HS-5 (cell line): ENCODE measurements around the gene TCEA3.
A peak's percentile ranks its signal among the peaks of the same experiment; 100 is the strongest.

ENCODE experiments used
- DNase-seq: peaks from one replicate; pipeline ENCODE4 v3.0.0-alpha.2; 2012; ENCODE audit warnings: low read depth

TCEA3 gene

DNA sequence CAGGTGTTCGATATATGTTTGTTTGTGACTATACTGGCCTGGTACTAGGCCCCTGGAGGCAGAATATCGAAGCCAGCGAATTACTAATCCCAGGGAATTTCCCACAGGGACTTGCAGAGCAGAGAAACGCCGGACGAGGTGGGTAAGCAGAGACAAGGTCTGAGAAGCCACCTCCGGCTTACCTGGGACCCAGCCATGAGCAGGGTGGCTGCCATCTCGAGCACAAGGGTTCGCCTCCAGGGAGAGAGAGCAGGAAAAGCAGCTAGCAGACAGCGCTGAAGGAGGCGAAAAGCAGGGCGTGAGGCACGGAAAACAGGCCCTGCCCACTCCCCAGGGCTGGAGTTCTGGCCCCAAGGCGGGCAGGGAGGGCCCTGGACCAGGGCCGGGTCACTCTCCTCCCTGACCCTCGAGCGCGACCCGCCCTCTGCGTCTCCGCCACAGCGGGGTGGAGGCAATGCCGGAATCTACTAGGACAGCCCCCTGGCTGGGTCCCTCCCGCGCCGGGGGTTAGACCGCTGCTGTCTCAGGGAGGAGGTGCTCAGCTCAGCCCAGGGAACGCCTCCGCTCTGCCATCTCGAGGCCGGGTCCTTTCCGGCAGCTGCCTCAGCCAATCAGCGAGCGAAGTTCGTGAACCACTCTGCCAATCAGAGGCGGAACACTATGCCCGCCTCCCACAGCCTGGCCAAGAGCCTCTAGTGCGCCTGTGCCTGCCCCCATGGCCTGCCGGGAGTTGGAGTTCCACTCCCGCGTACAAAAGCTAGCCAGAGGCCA lies 56.6 kb downstream of the TCEA3 start:
- peak; percentile 94 for DNase-seq

DNA sequence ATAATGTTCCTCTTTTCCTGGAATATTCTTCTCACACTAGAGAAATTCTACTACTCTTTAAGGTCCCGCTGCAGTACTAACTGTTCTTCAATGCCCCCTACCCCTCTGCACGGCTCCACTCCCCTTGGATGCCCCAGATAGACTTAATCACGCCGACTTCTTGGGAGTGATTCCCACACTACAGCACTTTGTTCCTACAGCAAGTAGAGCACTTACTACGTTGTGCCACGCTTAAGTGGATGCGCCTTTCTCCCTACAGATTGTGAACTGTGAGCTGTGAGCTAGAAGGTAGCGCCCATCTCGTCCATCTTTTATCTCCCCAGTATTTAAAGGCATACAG lies 57.1 kb downstream of the TCEA3 start:
- no peak for DNase-seq

DNA sequence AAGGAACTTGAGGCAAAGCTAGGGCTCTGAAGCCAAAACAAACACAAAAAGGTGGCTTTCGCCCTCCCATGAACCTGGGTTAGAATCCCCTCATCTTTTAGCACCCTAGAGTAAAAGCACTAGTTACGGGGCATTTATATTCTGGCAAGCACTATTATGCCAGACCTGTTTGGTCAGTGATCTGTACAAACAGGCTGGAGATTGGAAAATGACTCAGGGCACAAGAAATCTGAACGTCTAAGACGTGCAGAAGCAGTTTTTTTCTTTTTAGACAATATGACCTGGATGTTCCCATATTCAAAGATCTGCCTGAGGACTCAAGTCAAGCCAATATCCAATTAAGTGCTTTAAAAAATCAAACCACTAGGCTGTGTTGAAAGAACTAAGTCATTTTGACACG lies 58.0 kb downstream of the TCEA3 start:
- no peak for DNase-seq

DNA sequence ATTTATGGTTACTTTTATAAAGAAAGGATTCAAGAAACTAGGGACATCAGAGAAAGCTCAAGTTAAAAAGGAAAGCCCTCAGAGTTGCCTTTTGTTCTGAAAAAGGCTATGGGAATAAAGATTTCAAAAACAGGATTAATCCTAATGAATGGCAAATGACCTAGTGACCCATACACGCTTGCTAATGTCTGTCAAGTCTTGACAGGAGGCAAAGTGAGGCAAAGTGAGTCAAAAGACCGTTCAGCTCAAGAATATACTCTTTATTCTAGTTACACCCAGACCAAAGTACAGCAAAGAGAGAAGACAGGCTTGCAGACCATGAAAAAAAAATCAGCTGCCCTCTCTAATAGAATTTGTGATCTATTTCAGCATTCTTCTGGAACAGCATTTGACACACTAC lies 58.4 kb downstream of the TCEA3 start:
- DNase-seq, result no peak

DNA sequence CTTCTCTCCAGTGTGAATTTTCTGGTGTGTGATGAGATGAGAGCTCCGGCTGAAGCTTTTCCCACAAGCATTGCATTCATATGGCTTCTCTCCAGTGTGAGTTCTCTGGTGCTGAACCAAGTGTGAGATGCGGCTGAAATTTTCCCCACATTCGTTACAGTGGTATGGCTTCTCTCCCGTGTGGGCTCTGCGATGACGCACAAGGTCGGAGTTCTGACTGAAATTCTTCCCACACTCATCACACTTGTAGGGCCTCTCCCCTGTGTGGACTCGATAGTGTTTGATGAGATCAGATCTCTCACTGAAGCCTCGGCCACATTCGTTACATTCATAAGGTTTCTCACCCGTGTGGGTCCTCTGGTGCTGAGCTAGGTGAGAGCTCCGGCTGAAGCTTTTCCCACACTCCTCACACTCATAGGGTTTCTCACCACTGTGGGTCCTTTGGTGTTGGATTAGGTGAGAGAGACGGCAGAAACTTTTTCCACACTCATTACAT lies 62.3 kb downstream of the TCEA3 start:
- no peak for DNase-seq

DNA sequence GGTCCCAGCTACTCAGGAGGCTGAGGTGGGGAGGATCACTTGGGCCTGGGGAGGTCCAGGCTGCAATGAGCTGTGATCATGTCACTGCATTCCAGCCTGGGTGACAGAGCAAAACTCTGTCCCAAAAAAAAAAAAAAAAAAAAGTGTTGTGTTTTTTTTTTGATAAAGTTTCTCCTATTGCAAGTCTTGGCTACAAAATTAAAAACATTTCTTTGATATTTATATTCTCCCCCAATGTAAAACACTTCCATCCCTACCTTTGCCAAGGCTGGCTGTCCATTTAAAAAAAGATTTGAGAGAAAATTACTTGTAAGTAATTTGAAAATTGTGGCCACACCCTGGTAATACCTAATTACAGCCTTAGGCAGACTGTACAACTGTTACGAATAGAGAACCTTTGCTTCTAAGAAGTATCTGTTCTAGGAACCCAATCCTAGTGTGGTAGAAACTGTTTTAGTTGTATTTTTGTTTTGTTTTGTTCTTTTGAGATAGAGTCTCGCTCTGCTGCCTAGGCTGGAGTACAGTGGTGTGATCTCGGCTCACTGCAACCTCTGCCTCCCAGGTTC lies 66.2 kb downstream of the TCEA3 start:
- DNase-seq, result no peak

DNA sequence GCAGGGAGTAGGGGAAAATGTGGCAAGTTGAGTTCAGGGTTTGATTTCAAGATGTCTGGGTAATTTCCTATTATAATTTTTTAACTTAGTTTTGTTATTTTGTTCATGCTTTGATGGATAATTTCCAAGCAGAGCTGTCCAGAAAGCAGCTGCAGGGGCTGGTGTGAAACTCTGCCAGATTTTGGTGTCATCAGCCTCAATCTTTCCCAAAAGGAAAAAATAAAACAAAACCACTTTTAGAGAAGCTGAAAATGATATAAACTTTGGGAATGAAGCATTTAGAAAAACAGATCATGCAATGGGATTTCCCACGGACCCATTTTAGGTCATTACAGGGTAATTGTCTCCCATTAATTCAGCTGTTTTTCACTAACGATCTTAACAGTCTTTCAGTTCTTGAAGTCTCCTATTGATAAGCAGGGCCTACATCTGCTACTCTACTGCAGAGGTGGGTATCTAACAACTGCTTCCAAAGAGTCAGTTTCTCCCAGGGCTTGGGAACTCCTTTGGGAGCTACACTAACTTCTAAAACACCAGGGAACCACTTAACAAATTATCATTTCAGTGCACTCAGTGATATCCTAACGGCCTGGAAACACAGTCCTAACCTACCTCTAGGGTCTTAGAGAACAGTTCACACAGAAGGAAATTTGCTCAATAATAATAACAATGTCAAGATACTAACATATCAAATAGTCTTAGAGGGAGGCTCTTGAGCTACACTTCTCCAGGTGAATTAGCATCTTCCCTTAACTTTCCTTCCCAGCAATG lies 67.2 kb downstream of the TCEA3 start:
- DNase-seq, result no peak

DNA sequence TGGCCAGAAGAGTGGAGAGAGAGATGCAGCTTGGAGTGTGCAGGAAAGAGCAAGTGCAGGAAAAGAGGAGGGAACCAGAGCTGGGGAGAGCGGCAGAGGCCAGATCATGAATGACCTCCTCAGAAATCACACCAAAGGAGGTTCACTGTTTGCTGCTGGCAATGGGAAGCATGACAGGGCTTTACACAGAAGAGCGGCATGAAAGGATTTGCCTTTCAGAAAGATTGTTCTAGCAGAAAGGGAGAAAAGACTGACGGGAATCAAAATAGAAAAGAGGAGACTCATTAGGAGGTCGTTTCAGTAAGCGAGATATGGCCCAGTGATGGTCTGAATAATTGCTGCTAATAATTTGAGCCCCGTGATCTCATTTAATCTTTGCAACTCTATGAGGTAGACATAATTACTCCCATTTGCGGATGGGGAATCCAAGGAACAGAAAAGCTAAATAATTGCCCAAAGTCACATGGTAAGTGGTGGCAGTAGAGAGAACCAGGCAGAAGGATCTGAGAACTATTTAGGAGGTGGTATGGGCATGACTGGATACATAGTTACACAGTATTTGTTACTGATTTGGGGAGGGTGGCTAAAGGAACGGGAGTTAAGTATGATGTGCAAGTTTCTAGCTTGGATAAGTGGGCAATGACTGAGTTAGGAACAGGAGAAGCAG lies 67.9 kb downstream of the TCEA3 start:
- DNase-seq, result no peak

DNA sequence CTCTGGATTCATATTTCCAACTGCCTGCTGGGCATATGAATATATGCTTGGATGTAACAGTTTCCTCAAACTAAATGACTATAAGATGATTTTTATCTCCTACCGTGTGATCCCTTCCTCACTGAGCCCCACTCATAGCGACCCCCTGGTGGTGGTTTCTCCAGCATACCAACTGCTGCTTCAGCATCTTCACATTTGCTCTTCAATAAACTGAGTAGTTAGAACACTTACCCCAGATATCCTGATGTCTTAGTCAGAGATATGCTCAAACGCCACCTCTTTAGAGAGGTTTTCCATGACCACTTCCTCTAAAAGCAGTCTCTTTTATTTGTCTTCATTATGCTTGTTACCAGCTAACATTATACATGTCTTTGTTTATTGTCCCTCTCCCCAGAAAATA lies 70.3 kb downstream of the TCEA3 start:
- DNase-seq, result no peak

DNA sequence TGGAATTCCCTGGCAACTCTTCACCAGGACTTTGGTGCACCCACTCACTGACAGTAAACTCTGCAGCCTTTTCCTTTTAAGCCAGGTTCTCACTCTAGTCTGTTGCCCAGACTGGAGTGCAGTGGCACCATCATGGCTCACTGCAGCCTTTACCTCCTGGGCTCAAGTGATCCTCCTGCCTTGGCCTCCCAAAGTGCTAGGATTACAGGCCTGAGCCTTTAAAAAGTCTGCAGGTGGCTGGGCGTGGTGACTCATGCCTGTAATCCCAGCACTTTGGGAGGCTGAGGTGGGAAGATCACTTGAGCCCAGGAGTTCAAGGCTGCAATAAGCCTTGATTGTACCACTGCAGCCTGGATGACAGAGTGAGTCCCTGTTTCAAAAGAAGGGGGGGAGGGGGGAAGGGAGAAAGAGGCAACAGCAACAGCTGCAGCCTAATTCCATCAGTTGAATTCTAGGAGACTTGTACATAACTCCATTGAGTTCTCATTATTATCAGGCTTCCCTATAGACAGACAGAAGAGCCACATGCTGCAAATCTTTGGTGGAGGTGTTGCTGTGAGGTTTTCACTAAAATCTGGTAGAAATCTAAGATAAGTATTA lies 72.4 kb downstream of the TCEA3 start:
- DNase-seq, result no peak

DNA sequence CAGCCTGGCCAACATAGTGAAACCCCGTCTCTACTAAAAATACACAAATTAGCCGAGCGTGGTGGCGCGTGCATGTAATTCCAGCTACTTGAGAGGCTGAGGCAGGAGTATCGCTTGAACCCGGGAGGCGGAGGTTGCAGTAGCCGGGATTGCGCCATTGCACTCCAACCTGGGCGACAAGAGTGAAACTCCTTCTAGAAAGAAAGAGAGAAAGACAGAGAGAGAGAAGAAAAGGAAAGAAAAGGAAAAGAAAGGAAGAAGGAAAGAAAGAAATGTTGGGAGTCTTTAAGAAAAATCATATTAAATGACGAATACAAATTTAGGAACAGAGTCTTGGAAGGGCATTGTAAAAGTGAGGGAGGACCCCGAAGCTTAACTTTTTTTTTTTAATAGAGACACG lies 78.6 kb downstream of the TCEA3 start:
- DNase-seq, result no peak

DNA sequence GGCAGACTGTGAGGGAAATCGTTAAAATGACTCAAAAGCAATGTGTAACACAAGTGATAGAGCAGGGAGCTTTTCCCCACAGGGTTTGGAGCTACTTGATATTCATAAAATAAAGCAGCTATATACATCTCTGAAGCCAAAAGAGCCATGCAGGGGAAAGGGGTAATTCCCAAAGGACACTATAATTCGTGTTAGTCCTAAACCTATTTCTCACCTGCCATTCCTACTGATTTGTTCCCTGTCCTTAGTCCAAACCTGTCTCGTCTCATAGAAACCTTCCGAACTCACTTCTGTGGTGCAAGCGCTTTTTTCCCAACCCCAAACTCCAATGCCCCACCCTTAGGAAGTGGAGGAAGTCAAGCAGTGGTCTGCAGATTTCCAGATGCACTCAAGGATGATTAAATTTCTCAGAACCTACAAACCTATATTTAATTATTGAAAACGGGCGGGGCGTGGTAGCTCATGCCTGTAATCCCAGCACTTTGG lies 79.5 kb downstream of the TCEA3 start:
- DNase-seq, result no peak

DNA sequence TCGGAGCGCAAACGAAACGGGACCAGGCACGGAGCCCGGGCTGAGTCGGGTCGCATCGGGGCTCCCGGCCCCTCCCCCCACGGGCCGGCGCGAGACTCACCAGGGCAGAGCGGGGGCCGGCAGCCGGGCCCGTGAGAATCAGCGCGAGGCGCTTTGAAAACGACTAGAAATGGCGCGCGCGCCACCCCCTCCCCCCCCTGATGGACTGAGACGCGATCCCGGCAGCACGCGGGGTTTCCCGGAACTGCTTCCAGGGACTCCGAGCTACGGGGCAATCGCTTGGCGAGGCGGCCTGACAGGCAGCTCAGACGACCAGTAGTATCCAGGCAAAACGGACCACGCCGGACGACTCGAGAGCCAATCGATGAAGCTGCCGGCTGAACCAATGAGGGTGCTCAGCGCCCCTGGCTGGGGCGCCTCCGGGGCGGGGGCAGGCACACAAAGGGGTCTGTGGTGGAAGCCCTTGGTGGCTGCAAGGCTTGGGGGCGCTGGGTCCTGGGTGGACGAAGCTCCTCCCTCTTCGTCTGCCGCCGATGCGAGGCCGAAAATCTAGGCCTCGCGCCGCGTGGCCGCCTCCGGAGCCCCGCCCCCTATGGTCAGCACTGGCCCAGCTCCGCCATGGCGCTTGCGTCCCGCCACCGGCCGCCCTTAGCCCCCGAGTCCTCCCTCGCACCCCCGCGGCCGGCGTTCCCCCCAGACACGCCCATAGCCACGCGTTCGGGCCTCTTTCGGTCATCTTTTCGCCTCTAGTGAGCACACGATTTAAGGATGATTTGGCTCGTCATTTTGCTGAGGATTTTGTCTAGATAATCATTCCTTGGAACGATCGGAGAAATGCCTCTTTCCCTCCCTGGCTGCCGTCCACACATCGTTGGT lies 80.2 kb downstream of the TCEA3 start, which contains the start of gene HNRNPR:
Gene HNRNPR, minus strand, starts transcription at position 174 of the 876 bp plus-strand sequence. CDS start 3,276 bp downstream, outside the sequence.
- DNase-seq, result peak; percentile 99

DNA sequence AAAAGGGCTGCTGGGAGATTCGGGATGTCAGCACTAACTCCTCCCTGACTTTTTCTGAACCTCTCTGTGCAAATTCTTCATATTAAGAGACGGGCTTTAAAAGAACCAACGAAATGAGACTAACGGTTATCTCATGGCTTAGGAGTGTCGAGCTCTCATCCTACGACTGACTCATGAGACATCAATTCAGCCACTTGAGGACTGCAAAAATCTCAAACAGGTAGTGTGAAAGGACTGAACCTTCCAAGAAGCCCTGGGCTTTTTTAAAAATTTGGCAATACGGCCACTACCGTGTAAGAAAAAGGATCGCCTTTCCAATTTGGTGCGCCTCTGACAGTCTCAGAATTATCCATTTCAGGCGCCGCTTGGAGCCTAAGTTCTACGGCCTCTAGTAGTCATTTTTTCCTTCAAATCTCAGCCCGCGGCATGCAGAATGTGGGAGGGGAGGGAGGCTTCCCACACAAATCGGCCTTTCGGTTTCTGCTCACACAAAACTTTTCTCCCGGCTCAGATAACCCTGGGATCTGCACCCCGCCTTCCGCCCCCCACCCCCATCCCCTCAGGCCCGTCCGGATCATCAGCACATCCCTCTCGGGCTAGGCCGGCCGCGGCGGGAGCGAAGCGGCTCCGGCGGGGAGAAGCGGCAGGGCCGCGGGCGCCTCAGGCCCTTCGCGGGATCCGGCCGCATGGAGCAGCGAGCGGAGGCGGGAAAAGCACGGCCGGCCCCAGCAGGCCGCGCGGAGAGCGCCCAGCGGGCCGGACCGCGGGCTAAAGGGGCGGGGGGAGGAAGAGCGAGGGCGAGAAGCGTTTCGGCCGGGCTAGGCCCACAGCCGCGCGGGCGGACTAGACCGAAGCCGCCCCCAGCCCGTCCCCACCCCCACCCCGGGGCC lies 81.1 kb downstream of the TCEA3 start:
- DNase-seq, result peak; percentile 73

DNA sequence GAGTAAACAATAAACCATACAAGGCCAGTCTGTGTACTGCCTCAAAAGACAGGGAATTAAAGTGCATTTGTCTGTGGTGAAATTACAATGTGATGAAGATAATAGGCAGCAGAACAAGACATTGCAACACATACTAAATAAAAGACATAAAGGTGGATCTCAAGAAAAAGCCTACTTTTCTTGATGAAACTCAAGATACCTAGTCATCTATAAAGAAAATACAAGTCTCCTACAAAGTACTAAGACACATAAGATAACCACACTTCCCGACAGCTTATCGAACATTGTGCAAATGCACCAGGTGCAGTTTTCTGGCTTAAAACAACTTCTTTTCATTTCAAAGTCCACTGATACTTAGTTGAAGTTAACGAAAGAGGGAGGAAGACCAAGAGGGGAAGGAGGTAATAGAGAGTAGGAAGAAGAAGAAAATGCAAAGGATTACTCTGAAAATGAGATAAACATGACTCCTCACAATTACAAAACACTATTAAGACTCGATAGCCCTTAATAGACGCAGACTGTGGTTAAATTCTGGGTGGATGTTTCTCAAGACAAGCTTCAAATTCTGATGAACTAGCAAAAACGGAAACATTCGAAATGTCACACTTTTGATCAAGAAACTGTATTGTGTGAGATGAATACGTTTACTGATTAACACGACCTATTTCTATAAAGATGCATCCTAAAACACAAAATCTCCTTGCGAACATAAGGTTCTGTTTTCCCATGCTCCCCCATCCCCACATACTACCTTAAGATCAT lies 82.4 kb downstream of the TCEA3 start:
- no peak for DNase-seq

DNA sequence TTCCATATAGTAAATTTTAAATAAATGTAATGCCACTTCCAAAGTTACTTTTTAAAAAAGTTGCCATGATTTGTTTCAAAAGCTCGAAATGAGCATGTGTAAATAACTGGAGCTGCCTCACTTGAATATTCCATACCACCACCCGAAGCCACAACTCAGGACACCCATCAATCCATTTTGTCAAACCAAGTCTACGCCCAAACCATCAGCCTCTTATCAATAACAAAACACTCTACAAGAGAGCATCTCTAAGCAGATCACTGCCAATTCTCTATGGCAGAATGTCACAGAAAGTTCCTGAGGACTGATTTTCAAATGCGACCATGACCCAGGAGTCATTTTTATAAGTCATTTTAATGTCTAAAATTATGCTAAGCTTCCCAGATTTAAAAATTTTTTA lies 84.9 kb downstream of the TCEA3 start:
- no peak for DNase-seq

DNA sequence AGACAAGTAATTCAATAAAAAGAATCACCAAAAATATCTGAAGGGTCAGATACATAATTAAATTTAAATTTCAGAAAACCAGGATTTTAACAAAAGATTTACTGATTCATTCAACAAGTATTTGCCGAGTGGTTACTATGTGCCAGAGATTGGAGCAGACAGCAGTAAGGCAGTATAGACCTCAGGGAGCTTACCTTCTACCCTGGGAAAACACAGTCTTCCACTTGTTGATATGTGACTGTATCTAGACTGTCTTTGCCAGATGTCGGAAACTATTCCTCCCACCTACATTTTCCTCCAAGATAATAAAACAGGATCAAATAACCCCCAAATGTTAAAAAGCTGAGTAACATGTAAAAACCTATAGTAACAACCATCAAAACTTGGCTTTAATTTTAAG lies 86.7 kb downstream of the TCEA3 start:
- no peak for DNase-seq

DNA sequence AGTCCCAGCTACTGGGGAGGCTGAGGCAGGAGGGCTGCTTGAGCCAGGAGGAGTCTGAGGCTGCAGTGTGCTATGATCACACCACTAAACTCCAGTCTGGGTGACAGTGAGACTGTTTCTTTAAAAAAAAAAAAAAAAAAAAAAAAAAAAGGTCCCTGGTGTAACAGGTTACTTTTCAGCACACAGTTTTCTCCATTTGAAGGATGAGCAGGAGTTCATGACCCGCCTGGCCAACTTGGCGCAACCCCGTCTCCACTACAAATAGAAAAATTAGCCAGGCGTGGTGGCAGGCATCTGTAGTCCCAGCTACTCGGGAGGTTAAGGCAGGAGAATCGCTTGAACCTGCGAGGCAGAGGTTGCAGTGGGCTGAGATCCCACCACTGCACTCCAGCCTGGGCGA lies 92.8 kb downstream of the TCEA3 start:
- no peak for DNase-seq
